ENCODE results near the gene MEG3. TPM values are rescaled to one million over a fixed set of nuclear protein-coding genes. Genes with fewer than 3 reads are reported as not detected.

The MEG3 gene
- total RNA-seq, 1 donor from 2014 or later, result 0.18 TPM

- no peak for DNase-seq (ENCODE audit: low spot score in 2 of 2, unreplicated experiment in 2 of 2)
- Mint-ChIP-seq H3K9me3 (no peaks in the 10 kb centered on the region), H3K27ac (peak overlapping the region; percentile 92), H3K36me3 (no peaks in the 10 kb centered on the region), H3K4me1 (peaks cover 52% of the 10 kb centered on the region), H3K27me3 (ENCODE audit: low read depth) (no peaks in the 10 kb centered on the region), H3K4me3 (no peak overlapping the region)
- TF ChIP-seq, protein P1, sequence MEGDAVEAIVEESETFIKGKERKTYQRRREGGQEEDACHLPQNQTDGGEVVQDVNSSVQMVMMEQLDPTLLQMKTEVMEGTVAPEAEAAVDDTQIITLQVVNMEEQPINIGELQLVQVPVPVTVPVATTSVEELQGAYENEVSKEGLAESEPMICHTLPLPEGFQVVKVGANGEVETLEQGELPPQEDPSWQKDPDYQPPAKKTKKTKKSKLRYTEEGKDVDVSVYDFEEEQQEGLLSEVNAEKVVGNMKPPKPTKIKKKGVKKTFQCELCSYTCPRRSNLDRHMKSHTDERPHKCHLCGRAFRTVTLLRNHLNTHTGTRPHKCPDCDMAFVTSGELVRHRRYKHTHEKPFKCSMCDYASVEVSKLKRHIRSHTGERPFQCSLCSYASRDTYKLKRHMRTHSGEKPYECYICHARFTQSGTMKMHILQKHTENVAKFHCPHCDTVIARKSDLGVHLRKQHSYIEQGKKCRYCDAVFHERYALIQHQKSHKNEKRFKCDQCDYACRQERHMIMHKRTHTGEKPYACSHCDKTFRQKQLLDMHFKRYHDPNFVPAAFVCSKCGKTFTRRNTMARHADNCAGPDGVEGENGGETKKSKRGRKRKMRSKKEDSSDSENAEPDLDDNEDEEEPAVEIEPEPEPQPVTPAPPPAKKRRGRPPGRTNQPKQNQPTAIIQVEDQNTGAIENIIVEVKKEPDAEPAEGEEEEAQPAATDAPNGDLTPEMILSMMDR (IDR thresholded peaks at IDR 0.05; ENCODE audit: unreplicated experiment), result no peak
These were observed 3.9 kb upstream of the MEG3 start for GRCh38 chr14:100822013-100822412.

DNA sequence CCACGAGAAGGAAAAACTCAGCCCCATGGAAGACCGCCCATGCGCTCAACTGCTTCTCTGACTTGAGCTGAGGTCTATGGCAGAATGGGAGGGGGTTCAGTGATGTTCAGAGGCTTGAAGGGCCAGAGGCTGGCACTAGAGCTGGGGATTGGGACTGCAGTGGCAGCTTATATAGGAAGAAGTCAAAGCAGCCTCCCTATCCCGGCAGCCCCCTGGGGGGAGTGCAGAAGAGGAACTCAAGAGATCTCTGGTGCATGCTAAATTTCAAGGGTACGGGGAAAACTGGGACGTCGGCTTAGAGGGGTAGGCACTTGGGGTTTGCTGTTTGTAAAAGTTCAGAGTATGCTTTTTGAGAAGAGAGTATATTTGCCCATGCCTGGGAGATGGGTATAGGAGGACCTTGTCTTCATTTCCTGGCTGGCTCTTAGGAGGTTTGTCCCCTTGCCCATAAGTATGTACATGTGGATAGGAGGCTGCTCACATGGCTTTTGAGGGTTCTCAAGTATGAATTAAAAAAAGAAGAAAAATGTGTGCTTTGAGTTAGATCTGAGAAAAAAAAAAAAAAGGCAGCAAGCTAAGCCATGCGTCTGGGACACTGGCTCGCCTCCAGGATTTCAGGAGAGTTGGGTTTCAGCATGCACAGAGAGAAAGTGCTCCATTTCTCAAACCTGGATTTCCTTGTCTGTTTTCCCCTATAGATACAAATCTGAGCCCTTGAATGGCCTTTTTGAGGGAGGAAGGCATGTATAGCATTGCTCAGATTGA is 3.2 kb upstream of the MEG3 start:
- Mint-ChIP-seq H3K36me3 (peaks cover 4% of the 10 kb centered on the region), H3K27me3 (ENCODE audit: low read depth) (no peaks in the 10 kb centered on the region), H3K4me1 (peaks cover 52% of the 10 kb centered on the region), H3K4me3 (no peak overlapping the region), H3K9me3 (peaks cover 4% of the 10 kb centered on the region), H3K27ac (peak overlapping the region; percentile 92)
- TF ChIP-seq, protein P1 (IDR thresholded peaks at IDR 0.05; ENCODE audit: unreplicated experiment), result no peak
- peak; percentile 44 to 60 for DNase-seq (ENCODE audit: low spot score in 2 of 2, unreplicated experiment in 2 of 2)

- peaks cover 4% of the 10 kb centered on the region for H3K9me3 Mint-ChIP-seq
These were observed 2.4 kb upstream of the MEG3 start for GRCh38 chr14:100823413-100824080.

DNA sequence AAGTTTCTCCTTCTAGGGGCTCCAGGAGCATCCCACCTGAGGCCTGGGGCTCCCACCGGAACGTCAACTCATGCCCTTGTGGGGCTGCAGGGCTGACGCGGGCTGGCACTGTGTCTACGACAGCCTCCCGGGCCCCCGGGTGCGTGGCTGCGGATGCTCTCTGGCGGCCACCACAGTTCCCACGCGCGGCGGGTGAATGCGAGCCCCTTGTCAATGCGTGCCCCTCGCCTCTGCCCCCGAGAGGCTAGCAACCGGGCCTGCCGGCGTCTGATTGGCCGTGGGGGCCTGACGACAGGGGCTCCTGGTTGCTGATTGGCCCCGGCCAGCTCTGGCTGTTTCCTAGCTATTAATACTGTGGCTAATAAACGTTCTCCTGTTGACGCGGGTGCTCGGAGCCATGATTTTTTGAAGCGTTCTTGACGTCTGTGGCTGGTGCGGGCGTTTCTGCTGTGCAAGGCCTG is 1.8 kb upstream of the MEG3 start:
- Mint-ChIP-seq H3K27ac (peak overlapping the region; percentile 92), H3K27me3 (ENCODE audit: low read depth) (no peaks in the 10 kb centered on the region), H3K9me3 (peaks cover 4% of the 10 kb centered on the region), H3K36me3 (peaks cover 4% of the 10 kb centered on the region), H3K4me3 (no peak overlapping the region), H3K4me1 (peaks cover 48% of the 10 kb centered on the region)
- DNase-seq (ENCODE audit: low spot score in 2 of 2, unreplicated experiment in 2 of 2), result no peak
- TF ChIP-seq, protein P1 (IDR thresholded peaks at IDR 0.05; ENCODE audit: unreplicated experiment), result no peak

More at GRCh38 chr14:100823413-100824080, 2.4 kb upstream of the MEG3 start:
- Mint-ChIP-seq H3K27me3 (ENCODE audit: low read depth) (no peaks in the 10 kb centered on the region), H3K4me1 (peaks cover 47% of the 10 kb centered on the region), H3K4me3 (peak overlapping the region; percentile 24), H3K27ac (peak overlapping the region; percentile 92), H3K36me3 (peaks cover 4% of the 10 kb centered on the region)
- TF ChIP-seq, protein P1 (IDR thresholded peaks at IDR 0.05; ENCODE audit: unreplicated experiment), result no peak
- DNase-seq (ENCODE audit: low spot score in 2 of 2, unreplicated experiment in 2 of 2), result no peak

GRCh38 chr14:100824901-100825712 is 811 bp upstream of the MEG3 start:
- DNase-seq (ENCODE audit: low spot score in 2 of 2, unreplicated experiment in 2 of 2), result no peak
- H3K9me3 Mint-ChIP-seq, result peaks cover 4% of the 10 kb centered on the region
- H3K4me3 Mint-ChIP-seq, result no peak overlapping the region
- peaks cover 4% of the 10 kb centered on the region for H3K36me3 Mint-ChIP-seq
- H3K27ac Mint-ChIP-seq, result peak overlapping the region; percentile 81
- H3K27me3 Mint-ChIP-seq (ENCODE audit: low read depth), result no peaks in the 10 kb centered on the region
- TF ChIP-seq, protein P1 (IDR thresholded peaks at IDR 0.05; ENCODE audit: unreplicated experiment), result no peak
- peaks cover 52% of the 10 kb centered on the region for H3K4me1 Mint-ChIP-seq
